NCI-H82 (cell line): ENCODE results near the gene RABGGTA.

Source experiments
- DNase-seq: peaks from one replicate; lab custom pipeline; 2025; lab: John Stamatoyannopoulos, UW

RABGGTA gene

GRCh38 chr14:24271134-24271833 lies at the start of gene RABGGTA:
Gene RABGGTA (minus strand): TSS chr14:24271597. CDS start chr14:24271115, 482 bp downstream.
- DNase-seq, result peak; percentile 89

- DNase-seq, result no peak
Measured at GRCh38 chr14:24317141-24317928, 45.9 kb upstream of the RABGGTA start.

DNA sequence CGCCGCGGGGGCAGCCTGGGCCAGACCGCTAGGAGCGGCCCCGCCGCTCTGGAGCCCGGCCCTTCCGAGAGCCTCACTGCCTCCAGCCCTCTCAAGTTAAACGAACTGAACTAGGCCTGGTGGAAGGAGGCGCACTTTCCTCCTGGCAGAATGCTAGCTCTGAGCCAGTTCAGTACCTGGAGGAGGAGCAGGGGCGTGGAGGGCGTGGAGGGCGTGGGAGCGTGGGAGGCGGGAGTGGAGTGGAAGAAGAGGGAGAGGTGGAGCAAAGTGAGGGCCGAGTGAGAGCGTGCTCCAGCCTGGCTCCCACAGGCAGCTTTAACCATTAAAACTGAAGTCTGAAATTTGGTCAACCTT lies 45.2 kb upstream of the RABGGTA start:
- DNase-seq, result no peak

GRCh38 chr14:24315807-24316596 lies 44.6 kb upstream of the RABGGTA start:
- DNase-seq, result no peak

DNA sequence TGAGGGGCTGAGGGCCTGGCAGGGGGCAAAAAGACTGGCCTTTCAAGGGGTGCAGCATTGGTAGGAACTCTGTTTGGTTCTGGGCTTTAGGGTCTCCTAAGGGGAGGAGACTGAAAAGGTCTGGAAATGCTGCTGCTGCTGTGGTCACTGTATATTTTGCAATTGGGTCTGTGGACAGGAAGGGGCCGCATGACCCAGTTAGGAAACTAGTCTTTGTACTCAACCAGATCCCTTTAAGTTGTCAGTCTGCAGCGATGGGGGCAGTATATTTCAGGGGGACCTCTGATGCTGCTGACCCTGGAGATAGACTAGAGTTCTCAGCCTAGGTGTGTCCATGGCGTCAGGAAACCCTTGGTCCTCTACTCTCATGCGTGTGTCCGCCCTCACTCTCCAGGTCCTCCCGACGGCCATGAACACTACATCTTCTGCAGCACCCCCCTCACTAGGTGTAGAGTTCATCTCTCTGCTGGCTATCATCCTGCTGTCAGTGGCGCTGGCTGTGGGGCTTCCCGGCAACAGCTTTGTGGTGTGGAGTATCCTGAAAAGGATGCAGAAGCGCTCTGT lies 43.9 kb upstream of the RABGGTA start:
- no peak for DNase-seq

- DNase-seq, result no peak
Measured at GRCh38 chr14:24314377-24315193, 43.2 kb upstream of the RABGGTA start.

- DNase-seq, result no peak
Measured at GRCh38 chr14:24313913-24314312, 42.5 kb upstream of the RABGGTA start.

DNA sequence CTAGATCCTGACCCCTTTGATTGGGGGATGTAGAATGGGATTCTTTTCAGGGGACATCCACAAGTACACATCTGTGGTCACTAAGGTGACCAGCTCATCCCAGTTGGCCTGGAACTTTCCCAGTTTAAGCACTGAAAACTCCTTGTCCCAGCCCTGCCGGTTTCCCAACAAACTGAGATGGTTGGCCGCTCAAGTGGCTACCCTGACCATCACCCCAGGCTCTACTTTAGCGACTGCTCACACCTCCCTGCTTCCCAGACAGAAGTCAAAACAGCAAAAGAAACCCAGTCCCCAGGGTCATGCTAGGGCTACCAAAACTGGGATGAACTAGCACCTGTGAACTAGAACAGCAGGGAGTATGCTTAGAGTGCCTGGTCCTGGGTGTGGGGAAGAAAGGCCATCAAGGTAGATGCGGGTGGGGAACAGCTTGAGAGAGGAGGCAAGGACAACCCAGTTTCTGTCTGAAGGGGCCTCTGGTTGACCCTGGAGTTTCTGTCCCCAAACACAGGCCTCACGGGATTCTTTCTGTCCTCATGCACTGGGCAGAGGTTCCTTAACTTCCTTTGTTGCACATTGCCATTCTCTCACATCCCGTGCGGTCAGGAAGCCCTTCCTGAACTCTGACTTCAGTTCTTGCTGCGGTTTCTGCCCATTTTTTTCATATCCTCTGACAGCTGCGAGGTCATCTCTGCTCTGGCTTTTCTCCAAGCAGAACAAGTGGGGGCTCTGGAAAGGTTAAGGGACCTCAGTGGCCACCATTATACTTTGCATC lies 41.5 kb upstream of the RABGGTA start:
- no peak for DNase-seq

DNA sequence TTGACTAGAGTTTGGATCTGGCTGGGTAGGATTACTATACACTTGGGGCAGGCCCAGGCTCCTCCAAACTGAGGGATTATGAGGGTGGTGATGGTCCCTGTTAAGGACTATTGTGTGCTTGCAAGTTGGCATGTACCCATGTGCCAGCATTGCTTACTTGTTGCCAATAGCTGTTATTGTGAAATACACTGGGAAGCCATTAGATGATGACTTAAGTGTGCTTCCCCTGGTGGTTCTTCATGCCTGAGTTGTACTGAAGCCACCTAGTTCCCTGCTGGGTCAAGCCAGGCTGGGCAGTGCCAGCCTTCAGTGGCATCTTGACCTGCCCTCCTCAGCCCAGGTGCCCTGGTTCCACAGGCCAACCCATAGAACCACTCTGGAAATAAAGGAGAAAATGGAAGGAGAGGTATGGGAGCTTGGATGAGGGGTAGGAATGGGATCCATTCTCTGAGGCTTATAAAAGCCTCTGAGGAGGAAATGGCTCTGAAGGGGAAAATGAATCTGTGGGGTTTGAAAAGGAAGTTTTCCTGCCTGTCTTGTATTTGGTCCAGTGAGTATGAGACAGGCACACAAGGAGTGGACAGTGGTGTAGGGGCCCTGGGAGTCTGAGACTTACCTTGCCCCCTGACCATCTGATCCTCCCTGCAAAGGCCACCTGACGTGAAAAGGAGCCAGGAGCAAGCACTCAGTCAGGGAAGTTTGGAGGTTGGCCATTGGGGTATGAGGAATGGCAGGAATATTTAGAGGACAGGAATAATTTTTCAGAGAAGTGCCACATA lies 40.6 kb upstream of the RABGGTA start:
- DNase-seq, result no peak

DNA sequence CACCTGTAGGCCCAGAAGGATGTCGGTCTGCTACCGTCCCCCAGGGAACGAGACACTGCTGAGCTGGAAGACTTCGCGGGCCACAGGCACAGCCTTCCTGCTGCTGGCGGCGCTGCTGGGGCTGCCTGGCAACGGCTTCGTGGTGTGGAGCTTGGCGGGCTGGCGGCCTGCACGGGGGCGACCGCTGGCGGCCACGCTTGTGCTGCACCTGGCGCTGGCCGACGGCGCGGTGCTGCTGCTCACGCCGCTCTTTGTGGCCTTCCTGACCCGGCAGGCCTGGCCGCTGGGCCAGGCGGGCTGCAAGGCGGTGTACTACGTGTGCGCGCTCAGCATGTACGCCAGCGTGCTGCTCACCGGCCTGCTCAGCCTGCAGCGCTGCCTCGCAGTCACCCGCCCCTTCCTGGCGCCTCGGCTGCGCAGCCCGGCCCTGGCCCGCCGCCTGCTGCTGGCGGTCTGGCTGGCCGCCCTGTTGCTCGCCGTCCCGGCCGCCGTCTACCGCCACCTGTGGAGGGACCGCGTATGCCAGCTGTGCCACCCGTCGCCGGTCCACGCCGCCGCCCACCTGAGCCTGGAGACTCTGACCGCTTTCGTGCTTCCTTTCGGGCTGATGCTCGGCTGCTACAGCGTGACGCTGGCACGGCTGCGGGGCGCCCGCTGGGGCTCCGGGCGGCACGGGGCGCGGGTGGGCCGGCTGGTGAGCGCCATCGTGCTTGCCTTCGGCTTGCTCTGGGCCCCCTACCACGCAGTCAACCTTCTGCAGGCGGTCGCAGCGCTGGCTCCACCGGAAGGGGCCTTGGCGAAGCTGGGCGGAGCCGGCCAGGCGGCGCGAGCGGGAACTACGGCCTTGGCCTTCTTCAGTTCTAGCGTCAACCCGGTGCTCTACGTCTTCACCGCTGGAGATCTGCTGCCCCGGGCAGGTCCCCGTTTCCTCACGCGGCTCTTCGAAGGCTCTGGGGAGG lies 39.5 kb upstream of the RABGGTA start, which contains the start of gene LTB4R:
Gene LTB4R, plus strand, starts transcription at position 857 of the 959 bp plus-strand sequence. CDS start 4,150 bp downstream, outside the sequence.
- no peak for DNase-seq

DNA sequence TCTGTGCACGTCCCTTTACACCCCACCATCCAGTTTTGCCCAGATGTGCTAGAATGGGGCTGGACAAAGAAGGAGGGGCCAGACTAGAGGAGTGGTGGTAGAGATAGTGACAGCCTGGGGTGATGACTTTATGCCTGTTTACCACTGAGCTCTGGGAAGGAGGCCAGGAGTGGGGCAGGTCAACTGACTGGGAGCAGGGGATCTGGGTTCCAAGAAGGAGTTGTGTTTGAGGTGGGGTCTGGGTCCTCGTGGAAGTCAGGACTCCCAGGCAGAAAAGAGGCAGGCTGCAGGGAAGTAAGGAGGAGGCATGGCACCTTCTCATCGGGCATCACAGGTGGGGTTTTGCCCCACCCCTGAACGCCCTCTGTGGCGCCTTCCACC lies 38.9 kb upstream of the RABGGTA start:
- DNase-seq, result no peak

- DNase-seq, result no peak
Measured at GRCh38 chr14:24309538-24310264, 38.3 kb upstream of the RABGGTA start, which contains the start of gene LTB4R2. Gene LTB4R2 (plus strand): TSS chr14:24310140. CDS start chr14:24310665, 525 bp downstream.

DNA sequence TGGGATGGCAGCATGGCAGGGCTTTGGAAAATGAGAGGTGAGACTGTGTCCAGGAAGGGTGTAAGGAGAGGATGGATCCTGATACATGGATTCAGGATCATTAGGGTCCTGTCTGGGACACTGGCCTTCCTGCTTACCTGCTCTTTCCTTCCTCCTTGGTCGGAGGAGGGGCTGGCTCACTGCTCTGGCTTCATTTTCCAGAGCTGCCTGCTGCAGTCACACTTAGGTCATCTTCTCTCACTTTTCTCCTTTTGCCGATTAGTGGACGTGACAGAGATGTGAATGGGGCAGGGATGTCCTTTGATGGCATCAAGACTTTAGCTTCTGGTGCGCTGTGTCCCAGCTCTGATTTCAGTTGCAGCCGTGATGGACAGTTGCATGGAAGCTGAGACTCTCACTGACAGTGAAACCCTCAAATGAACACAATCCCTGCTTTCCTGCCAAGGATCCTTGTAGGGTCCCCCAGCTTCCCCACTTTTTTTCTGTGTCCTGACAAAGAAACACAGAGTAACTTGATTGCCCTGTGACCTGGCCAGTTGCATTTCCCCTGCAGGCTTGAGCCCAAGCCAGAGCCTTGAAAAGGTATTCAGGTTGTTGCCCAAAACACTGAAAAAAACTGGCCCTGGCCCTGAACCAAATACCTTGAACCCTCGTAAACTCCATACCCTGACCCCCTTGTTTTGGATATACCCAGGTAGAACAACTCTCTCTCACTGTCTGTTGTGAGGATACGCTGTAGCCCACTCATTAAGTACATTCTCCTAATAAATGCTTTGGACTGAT lies 37.1 kb upstream of the RABGGTA start:
- no peak for DNase-seq

GRCh38 chr14:24307575-24308341 lies 36.4 kb upstream of the RABGGTA start, which contains the start of gene CIDEB:
Gene CIDEB (minus strand): TSS chr14:24307977. CDS start chr14:24307858, 119 bp downstream.
- peak; percentile 66 for DNase-seq

- no peak for DNase-seq
Measured at GRCh38 chr14:24307156-24307574, 35.8 kb upstream of the RABGGTA start.

GRCh38 chr14:24304019-24304387 lies 32.6 kb upstream of the RABGGTA start:
- DNase-seq, result no peak
